ENCODE measurements around the gene PHACTR4.
"Not testable (repeated sequence)": the region's sequence is repeated elsewhere in the genome, so short reads cannot be mapped to it uniquely, and the experiment has no call there.

Gene PHACTR4

GRCh38 chr1:28436211-28436769 lies 66.8 kb downstream of the PHACTR4 start:
- DNase-seq (ENCODE audit: low read depth), result no peak

- no peak for DNase-seq (ENCODE audit: low read depth)
These were observed 67.9 kb downstream of the PHACTR4 start for GRCh38 chr1:28437264-28437923.

GRCh38 chr1:28437924-28438699 lies 68.6 kb downstream of the PHACTR4 start:
- DNase-seq (ENCODE audit: low read depth), result no peak

GRCh38 chr1:28439320-28439719 lies 69.8 kb downstream of the PHACTR4 start:
- DNase-seq (ENCODE audit: low read depth), result no peak

- DNase-seq (ENCODE audit: low read depth), result no peak
These were observed 72.1 kb downstream of the PHACTR4 start for GRCh38 chr1:28441674-28442073.

GRCh38 chr1:28443550-28443949 lies 74.0 kb downstream of the PHACTR4 start:
- DNase-seq (ENCODE audit: low read depth), result no peak

GRCh38 chr1:28447679-28448078 lies 78.1 kb downstream of the PHACTR4 start:
- DNase-seq (ENCODE audit: low read depth), result no peak

- DNase-seq (ENCODE audit: low read depth), result not testable (repeated sequence)
These were observed 78.6 kb downstream of the PHACTR4 start for GRCh38 chr1:28448094-28448611.

- DNase-seq (ENCODE audit: low read depth), result no peak
These were observed 80.4 kb downstream of the PHACTR4 start for GRCh38 chr1:28449904-28450303.

GRCh38 chr1:28450561-28450960 lies 81.0 kb downstream of the PHACTR4 start:
- no peak for DNase-seq (ENCODE audit: low read depth)

GRCh38 chr1:28451011-28451410 lies 81.5 kb downstream of the PHACTR4 start:
- no peak for DNase-seq (ENCODE audit: low read depth)

GRCh38 chr1:28456078-28456477 lies 86.5 kb downstream of the PHACTR4 start:
- DNase-seq (ENCODE audit: low read depth), result no peak

GRCh38 chr1:28457678-28458077 lies 88.1 kb downstream of the PHACTR4 start:
- no peak for DNase-seq (ENCODE audit: low read depth)

GRCh38 chr1:28458237-28459228 lies 89.0 kb downstream of the PHACTR4 start:
- DNase-seq (ENCODE audit: low read depth), result no peak

- no peak for DNase-seq (ENCODE audit: low read depth)
These were observed 96.8 kb downstream of the PHACTR4 start for GRCh38 chr1:28466226-28466778.

- DNase-seq (ENCODE audit: low read depth), result no peak
These were observed 100.6 kb downstream of the PHACTR4 start for GRCh38 chr1:28470146-28470545.

GRCh38 chr1:28479497-28479896 lies 110.0 kb downstream of the PHACTR4 start:
- not testable (repeated sequence) for DNase-seq (ENCODE audit: low read depth)

GRCh38 chr1:28480308-28480707 lies 110.8 kb downstream of the PHACTR4 start:
- no peak for DNase-seq (ENCODE audit: low read depth)

GRCh38 chr1:28482138-28482537 lies 112.6 kb downstream of the PHACTR4 start:
- no peak for DNase-seq (ENCODE audit: low read depth)

GRCh38 chr1:28482702-28483101 lies 113.2 kb downstream of the PHACTR4 start:
- no peak for DNase-seq (ENCODE audit: low read depth)

GRCh38 chr1:28494737-28495136 lies 125.2 kb downstream of the PHACTR4 start:
- DNase-seq (ENCODE audit: low read depth), result no peak

All from activated gamma-delta T cell treated with anti-CD3 and anti-CD28 coated beads, Interleukin-2, amount 50 U/mL, for 16 hours (primary cell).